ENCODE data around the gene DDI1. TPM values are rescaled to one million over a fixed set of nuclear protein-coding genes. Genes with fewer than 3 reads are reported as not detected.

DDI1 gene
- total and polyA plus RNA-seq, 9 of the 15 experiments (the other 6 are each of a cell fraction or from before 2014, with no cell fraction given) = not detected

DNA sequence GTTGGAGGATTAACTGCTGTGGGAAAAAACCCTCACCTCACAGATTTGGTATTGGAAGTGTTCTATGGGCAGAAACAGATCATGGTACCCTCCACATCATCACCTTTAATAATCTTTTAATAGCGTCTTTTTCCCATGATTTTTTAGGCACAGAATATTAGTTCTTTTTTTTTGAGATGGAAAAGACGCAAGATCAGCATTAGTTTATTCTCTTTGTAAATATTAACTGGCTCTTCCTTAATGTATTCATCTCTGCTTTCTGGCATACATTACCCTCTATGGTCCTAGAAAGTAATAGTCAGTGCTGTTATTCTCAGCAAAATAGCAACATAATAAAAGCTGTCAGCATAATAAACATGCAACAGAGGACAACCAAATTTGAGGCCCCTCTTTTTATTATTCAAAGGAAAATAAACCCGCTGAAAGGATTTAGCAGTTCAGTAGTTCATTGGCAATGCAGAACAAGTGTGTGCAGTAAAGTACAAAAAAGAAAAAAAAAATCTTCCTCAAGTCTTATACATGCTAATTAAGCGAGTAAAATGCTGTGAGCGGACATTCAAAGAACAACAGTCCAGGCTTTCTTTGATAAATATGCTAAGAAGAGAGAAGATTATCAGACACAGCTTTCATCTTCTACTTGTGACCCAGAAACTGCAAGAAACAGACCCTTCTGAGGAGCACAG lies 37.5 kb upstream of the DDI1 start:
- no peak for FAIRE-seq
- DNase-seq (ENCODE audit: extremely low read depth in 1 of 4, low spot score in 3 of 4) = no peak
- Histone ChIP-seq H4K20me1 (replicated peaks; ENCODE audit: control insufficient read depth, insufficient read depth, low read length) (no peaks in the 10 kb centered on the region), H3K27me3 (ENCODE audit: control insufficient read depth in 2 of 2, insufficient read depth in 2 of 2, low read length in 2 of 2) (no peaks in the 10 kb centered on the region), H2AFZ (ENCODE audit: low read depth, low read length) (no peak overlapping the region), H3K79me2 (ENCODE audit: control insufficient read depth, insufficient read depth, low read length) (no peaks in the 10 kb centered on the region), H3K27ac (ENCODE audit: extremely low read depth, low read depth, low read length) (no peak overlapping the region), H3K4me1 (replicated peaks in 1 of 2; ENCODE audit: control insufficient read depth in 2 of 2, insufficient read depth in 2 of 2, low read length in 2 of 2) (no peaks in the 10 kb centered on the region), H3K4me3 (no peak overlapping the region), H3K36me3 (ENCODE audit: control insufficient read depth, insufficient read depth, low read length) (no peaks in the 10 kb centered on the region), H3K9me1 (ENCODE audit: control insufficient read depth, insufficient read depth, low read length) (no peaks in the 10 kb centered on the region), H3K4me2 (ENCODE audit: insufficient read depth, low read length) (no peak overlapping the region), H3K9ac (ENCODE audit: insufficient read depth in 1 of 2, low read depth in 2 of 2, low read length in 2 of 2) (no peak overlapping the region), H3K9me3 (replicated peaks; ENCODE audit: control insufficient read depth, insufficient read depth, low read depth, low read length) (peaks cover 3% of the 10 kb centered on the region; the same call in 1 of the 2 replicates)
- no peak for ATAC-seq
- no TSS peak for BruUV-seq (replicated peaks)
- POLR2A ChIA-PET = no interaction called here
- WGBS (ENCODE audit: insufficient coverage, low coverage, missing lambda C conversion rate) = 2% methylated on average over 5 of the region's 5 CpGs
- in situ Hi-C loops (cut with MboI) = no loop called here
- CTCF ChIA-PET (ENCODE audit: low intra/inter-chr PET ratio) = no interaction called here
- intact Hi-C loops (cut with micrococcal nuclease) = loop anchor here (5.0 kb wide), 1 partner anchor 773 kb away; no protein-coding TSS in a partner anchor
- TF ChIP-seq NR2C1 (IDR thresholded peaks at IDR 0.05) = no peak
- TF ChIP-seq NR2C1 (tag; IDR thresholded peaks at IDR 0.05) = no peak
- no peak for TF ChIP-seq ZNF384 (IDR thresholded peaks at IDR 0.05; ENCODE audit: low read depth, low read length)
- no peak for TF ChIP-seq ELF4 (CRISPR knock-in tag; IDR thresholded peaks at IDR 0.05)
- no peak for TF ChIP-seq ZNF274 (IDR thresholded peaks at IDR 0.05; ENCODE audit: borderline replicate concordance, low read depth, low read length)
- no peak for TF ChIP-seq U2AF2 (optimal IDR thresholded peaks at IDR 0.05; ENCODE audit: low read depth, low read length)
- no peak for TF ChIP-seq ZKSCAN1 (IDR thresholded peaks at IDR 0.05; ENCODE audit: low read depth, low read length)
- no peak for TF ChIP-seq CBX5 (IDR thresholded peaks at IDR 0.05; ENCODE audit: borderline replicate concordance, low read depth)
- TF ChIP-seq ZNF184 (CRISPR knock-in tag; IDR thresholded peaks at IDR 0.05) = no peak
- TF ChIP-seq FOXP1 (CRISPR knock-in tag; IDR thresholded peaks at IDR 0.05) = no peak
- no peak for TF ChIP-seq POLR2A (conservative IDR thresholded peaks at IDR 0.05)
- no peak for TF ChIP-seq HOXB6 (CRISPR knock-in tag; IDR thresholded peaks at IDR 0.05; ENCODE audit: borderline replicate concordance)
- TF ChIP-seq, protein P1, sequence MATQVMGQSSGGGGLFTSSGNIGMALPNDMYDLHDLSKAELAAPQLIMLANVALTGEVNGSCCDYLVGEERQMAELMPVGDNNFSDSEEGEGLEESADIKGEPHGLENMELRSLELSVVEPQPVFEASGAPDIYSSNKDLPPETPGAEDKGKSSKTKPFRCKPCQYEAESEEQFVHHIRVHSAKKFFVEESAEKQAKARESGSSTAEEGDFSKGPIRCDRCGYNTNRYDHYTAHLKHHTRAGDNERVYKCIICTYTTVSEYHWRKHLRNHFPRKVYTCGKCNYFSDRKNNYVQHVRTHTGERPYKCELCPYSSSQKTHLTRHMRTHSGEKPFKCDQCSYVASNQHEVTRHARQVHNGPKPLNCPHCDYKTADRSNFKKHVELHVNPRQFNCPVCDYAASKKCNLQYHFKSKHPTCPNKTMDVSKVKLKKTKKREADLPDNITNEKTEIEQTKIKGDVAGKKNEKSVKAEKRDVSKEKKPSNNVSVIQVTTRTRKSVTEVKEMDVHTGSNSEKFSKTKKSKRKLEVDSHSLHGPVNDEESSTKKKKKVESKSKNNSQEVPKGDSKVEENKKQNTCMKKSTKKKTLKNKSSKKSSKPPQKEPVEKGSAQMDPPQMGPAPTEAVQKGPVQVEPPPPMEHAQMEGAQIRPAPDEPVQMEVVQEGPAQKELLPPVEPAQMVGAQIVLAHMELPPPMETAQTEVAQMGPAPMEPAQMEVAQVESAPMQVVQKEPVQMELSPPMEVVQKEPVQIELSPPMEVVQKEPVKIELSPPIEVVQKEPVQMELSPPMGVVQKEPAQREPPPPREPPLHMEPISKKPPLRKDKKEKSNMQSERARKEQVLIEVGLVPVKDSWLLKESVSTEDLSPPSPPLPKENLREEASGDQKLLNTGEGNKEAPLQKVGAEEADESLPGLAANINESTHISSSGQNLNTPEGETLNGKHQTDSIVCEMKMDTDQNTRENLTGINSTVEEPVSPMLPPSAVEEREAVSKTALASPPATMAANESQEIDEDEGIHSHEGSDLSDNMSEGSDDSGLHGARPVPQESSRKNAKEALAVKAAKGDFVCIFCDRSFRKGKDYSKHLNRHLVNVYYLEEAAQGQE (IDR thresholded peaks at IDR 0.05; ENCODE audit: borderline replicate concordance) = no peak
- TF ChIP-seq, protein P1 (CRISPR knock-in tag; IDR thresholded peaks at IDR 0.05; ENCODE audit: low read depth) = no peak
- TF ChIP-seq POLR2G (IDR thresholded peaks at IDR 0.05; ENCODE audit: low read depth, low read length) = no peak
- no peak for TF ChIP-seq U2AF1 (optimal IDR thresholded peaks at IDR 0.05; ENCODE audit: low read depth, low read length)
